ENCODE measurements around the gene CHRD. TPM values are rescaled to one million over a fixed set of nuclear protein-coding genes. Genes with fewer than 3 reads are reported as not detected.
A peak's percentile ranks its signal among the peaks of the same experiment; 100 is the strongest.

Gene CHRD
- total and polyA plus RNA-seq, 9 of the 15 experiments (the other 6 are each of a cell fraction or from before 2014, with no cell fraction given) = 0.11 to 1.3 (median 0.59) TPM; not detected in 3

DNA sequence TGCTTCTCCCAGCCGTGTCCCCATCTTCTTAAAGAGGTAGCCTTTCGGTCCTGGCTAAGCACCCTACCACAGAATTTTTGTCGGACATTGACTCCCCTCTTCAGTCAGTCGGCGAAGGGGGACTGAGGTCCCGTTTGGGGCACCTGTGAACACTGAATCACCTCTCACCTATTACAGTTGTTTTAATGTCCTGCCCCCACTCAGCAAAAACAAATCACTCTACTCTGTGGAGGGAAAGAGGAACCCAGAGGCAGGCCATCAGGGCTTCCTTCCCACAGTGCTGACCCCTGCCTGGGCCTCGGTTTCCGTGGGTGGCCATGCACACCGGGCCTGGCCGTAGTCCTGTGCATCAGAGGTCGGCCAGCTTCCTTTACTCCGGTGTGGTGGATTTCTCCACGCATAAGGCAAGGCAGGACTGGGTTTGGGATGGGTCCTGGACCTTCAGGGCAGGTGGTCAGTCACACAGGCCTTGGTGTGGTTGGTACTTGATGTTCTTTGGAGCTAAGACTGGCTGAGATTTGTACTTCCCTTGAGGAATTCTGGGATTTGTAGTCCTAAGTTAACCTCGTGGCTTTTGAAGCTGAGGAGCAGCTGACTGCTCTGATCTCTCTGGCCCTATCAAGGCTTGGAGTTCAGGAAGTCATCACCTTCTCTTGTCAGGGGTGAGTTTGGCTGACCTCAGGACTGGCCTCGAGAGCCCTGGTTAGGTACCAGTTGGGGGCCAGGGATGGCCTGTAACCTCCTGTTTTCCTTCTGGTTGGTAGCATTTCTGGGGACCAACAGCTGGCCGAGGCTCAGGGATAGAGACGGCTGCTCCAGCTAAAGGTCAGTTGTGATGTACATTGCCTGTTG is 43.1 kb upstream of the CHRD start (continued):
- TF ChIP-seq, protein P1, sequence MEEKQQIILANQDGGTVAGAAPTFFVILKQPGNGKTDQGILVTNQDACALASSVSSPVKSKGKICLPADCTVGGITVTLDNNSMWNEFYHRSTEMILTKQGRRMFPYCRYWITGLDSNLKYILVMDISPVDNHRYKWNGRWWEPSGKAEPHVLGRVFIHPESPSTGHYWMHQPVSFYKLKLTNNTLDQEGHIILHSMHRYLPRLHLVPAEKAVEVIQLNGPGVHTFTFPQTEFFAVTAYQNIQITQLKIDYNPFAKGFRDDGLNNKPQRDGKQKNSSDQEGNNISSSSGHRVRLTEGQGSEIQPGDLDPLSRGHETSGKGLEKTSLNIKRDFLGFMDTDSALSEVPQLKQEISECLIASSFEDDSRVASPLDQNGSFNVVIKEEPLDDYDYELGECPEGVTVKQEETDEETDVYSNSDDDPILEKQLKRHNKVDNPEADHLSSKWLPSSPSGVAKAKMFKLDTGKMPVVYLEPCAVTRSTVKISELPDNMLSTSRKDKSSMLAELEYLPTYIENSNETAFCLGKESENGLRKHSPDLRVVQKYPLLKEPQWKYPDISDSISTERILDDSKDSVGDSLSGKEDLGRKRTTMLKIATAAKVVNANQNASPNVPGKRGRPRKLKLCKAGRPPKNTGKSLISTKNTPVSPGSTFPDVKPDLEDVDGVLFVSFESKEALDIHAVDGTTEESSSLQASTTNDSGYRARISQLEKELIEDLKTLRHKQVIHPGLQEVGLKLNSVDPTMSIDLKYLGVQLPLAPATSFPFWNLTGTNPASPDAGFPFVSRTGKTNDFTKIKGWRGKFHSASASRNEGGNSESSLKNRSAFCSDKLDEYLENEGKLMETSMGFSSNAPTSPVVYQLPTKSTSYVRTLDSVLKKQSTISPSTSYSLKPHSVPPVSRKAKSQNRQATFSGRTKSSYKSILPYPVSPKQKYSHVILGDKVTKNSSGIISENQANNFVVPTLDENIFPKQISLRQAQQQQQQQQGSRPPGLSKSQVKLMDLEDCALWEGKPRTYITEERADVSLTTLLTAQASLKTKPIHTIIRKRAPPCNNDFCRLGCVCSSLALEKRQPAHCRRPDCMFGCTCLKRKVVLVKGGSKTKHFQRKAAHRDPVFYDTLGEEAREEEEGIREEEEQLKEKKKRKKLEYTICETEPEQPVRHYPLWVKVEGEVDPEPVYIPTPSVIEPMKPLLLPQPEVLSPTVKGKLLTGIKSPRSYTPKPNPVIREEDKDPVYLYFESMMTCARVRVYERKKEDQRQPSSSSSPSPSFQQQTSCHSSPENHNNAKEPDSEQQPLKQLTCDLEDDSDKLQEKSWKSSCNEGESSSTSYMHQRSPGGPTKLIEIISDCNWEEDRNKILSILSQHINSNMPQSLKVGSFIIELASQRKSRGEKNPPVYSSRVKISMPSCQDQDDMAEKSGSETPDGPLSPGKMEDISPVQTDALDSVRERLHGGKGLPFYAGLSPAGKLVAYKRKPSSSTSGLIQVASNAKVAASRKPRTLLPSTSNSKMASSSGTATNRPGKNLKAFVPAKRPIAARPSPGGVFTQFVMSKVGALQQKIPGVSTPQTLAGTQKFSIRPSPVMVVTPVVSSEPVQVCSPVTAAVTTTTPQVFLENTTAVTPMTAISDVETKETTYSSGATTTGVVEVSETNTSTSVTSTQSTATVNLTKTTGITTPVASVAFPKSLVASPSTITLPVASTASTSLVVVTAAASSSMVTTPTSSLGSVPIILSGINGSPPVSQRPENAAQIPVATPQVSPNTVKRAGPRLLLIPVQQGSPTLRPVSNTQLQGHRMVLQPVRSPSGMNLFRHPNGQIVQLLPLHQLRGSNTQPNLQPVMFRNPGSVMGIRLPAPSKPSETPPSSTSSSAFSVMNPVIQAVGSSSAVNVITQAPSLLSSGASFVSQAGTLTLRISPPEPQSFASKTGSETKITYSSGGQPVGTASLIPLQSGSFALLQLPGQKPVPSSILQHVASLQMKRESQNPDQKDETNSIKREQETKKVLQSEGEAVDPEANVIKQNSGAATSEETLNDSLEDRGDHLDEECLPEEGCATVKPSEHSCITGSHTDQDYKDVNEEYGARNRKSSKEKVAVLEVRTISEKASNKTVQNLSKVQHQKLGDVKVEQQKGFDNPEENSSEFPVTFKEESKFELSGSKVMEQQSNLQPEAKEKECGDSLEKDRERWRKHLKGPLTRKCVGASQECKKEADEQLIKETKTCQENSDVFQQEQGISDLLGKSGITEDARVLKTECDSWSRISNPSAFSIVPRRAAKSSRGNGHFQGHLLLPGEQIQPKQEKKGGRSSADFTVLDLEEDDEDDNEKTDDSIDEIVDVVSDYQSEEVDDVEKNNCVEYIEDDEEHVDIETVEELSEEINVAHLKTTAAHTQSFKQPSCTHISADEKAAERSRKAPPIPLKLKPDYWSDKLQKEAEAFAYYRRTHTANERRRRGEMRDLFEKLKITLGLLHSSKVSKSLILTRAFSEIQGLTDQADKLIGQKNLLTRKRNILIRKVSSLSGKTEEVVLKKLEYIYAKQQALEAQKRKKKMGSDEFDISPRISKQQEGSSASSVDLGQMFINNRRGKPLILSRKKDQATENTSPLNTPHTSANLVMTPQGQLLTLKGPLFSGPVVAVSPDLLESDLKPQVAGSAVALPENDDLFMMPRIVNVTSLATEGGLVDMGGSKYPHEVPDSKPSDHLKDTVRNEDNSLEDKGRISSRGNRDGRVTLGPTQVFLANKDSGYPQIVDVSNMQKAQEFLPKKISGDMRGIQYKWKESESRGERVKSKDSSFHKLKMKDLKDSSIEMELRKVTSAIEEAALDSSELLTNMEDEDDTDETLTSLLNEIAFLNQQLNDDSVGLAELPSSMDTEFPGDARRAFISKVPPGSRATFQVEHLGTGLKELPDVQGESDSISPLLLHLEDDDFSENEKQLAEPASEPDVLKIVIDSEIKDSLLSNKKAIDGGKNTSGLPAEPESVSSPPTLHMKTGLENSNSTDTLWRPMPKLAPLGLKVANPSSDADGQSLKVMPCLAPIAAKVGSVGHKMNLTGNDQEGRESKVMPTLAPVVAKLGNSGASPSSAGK (IDR thresholded peaks at IDR 0.05) = no peak
- TF ChIP-seq RNF2 (IDR thresholded peaks at IDR 0.05) (no peak), CTBP1 (IDR thresholded peaks at IDR 0.05; ENCODE audit: borderline replicate concordance) (peak; percentile 8; the same call in 1 of the 2 replicates), CREB1 (IDR thresholded peaks at IDR 0.05) (no peak), CREB1 (CRISPR knock-in tag; IDR thresholded peaks at IDR 0.05) (peak; percentile 42; the same call in 1 of the 2 replicates), ZNF143 (CRISPR knock-in tag; IDR thresholded peaks at IDR 0.05) (peak; percentile 69), SPI1 (IDR thresholded peaks at IDR 0.05; ENCODE audit: borderline replicate concordance, low read depth, low read length) (peak; percentile 44)
- TF ChIP-seq, protein P2, sequence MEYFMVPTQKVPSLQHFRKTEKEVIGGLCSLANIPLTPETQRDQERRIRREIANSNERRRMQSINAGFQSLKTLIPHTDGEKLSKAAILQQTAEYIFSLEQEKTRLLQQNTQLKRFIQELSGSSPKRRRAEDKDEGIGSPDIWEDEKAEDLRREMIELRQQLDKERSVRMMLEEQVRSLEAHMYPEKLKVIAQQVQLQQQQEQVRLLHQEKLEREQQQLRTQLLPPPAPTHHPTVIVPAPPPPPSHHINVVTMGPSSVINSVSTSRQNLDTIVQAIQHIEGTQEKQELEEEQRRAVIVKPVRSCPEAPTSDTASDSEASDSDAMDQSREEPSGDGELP (CRISPR knock-in tag; IDR thresholded peaks at IDR 0.05; ENCODE audit: borderline replicate concordance) = peak; percentile 86

Measured in K562 (cell line).